Duodenal mucosa (tissue), 2 donors: ENCODE measurements around the gene BRD3OS.

ENCODE experiments used
- H3K27ac ChIP-seq: one replicate; pipeline ENCODE4 v1.7.0; 2013; ENCODE audit warnings: low read depth, low read length
- H3K27me3 ChIP-seq, 2 donors: one replicate each; pipeline ENCODE4 v1.7.0; 2013; ENCODE audit warnings: low read length in 2 of 2, control low read depth in 1 of 2; ENCODE audit not compliant: insufficient read depth in 2 of 2, control insufficient read depth in 1 of 2
- H3K36me3 ChIP-seq, 2 donors: one replicate each; pipeline ENCODE4 v1.7.0; 2013; ENCODE audit warnings: low read length in 2 of 2, control low read depth in 1 of 2; ENCODE audit not compliant: insufficient read depth in 2 of 2, control insufficient read depth in 1 of 2
- H3K4me1 ChIP-seq, 2 donors: one replicate each; pipeline ENCODE4 v1.7.0; 2013; ENCODE audit warnings: low read length in 2 of 2, control low read depth in 1 of 2; ENCODE audit not compliant: insufficient read depth in 2 of 2, control insufficient read depth in 1 of 2
- H3K4me3 ChIP-seq, 2 donors: one replicate each; pipeline ENCODE4 v1.7.0; 2013; ENCODE audit warnings: low read length in 2 of 2, low read depth in 1 of 2
- H3K9ac ChIP-seq, 2 donors: one replicate each; pipeline ENCODE4 v1.7.0; 2013; ENCODE audit warnings: low read length in 2 of 2, low read depth in 1 of 2
- H3K9me3 ChIP-seq, 2 donors: one replicate each; pipeline ENCODE4 v1.7.0; 2013; ENCODE audit warnings: low read length in 2 of 2, control low read depth in 1 of 2; ENCODE audit not compliant: control insufficient read depth in 1 of 2

BRD3OS gene

DNA sequence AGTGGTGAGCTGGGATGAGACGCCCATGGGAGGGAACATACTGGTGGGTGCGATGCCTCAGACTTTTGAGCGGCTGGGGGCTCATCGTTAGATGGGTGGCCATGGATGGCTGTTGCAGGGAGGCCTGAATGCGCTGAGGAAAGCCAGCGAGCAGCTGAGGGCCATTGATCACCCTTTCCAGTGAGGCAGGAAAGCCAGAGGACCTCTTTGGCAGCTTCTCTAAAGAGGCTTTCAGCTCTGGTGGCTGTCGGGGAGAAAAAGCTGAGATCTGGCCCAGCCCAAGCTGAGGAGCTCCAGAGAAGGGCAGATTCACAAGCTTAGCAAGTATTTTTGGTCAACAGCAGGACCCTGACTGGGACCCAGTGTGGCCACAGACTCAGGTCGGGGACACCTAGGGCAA is 19.9 kb upstream of the BRD3OS start:
- H3K4me3 ChIP-seq: no peak overlapping the region
- no peaks in the 10 kb centered on the region for H3K9me3 ChIP-seq
- no peak overlapping the region for H3K9ac ChIP-seq
- no peaks in the 10 kb centered on the region for H3K4me1 ChIP-seq
- H3K27ac ChIP-seq: no peak overlapping the region
- H3K27me3 ChIP-seq: peaks cover 0 to 7% of the 10 kb centered on the region in 2 donors
- H3K36me3 ChIP-seq: no peaks in the 10 kb centered on the region

DNA sequence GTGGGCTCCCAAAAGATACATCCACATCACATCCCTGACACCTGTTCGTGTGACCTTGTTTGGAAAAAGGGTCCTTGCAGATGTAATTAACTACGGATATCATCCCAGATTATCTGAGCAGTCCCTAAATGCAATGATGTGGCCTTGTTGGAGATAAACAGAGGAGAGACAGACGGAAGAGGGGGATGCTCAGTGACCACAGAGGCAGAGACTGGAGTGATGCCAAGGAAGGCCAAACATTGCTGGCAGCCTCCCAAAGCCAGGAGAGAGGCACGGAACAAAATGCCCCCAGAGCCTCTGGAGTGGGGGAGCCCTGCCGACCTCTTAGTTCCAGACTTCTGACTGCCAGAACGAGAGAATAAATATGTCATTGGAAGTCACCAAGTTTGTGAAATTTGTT is 18.1 kb upstream of the BRD3OS start:
- no peaks in the 10 kb centered on the region for H3K36me3 ChIP-seq
- no peaks in the 10 kb centered on the region for H3K4me1 ChIP-seq
- H3K27ac ChIP-seq: no peak overlapping the region
- no peak overlapping the region for H3K9ac ChIP-seq
- H3K9me3 ChIP-seq: peaks cover 0 to 2% of the 10 kb centered on the region in 2 donors
- H3K4me3 ChIP-seq: no peak overlapping the region
- peaks cover 0 to 7% of the 10 kb centered on the region in 2 donors for H3K27me3 ChIP-seq

DNA sequence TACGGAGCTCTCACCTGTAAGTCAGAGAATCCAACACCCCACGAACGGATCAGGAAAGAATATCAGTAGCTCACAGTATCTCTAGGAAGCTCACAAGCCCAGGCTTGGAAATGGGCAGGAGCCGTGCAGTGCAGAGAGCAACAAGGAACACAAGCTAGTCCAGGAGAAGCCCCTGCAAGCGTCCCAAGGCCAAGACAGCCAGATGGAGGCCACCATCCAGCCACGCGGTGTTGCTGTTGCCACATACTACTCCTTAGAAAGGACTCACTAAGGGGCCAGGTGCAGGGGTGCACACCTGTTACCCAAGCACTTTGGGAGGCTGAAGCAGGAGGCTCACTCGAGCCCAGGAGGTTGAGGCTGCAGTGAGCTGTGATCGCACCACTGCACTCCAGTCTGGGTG is 17.7 kb upstream of the BRD3OS start:
- Histone ChIP-seq H3K36me3 (no peaks in the 10 kb centered on the region), H3K9ac (no peak overlapping the region), H3K27me3 (peaks cover 0 to 7% of the 10 kb centered on the region in 2 donors), H3K4me3 (no peak overlapping the region), H3K27ac (no peak overlapping the region), H3K4me1 (no peaks in the 10 kb centered on the region), H3K9me3 (peaks cover 0 to 2% of the 10 kb centered on the region in 2 donors)

DNA sequence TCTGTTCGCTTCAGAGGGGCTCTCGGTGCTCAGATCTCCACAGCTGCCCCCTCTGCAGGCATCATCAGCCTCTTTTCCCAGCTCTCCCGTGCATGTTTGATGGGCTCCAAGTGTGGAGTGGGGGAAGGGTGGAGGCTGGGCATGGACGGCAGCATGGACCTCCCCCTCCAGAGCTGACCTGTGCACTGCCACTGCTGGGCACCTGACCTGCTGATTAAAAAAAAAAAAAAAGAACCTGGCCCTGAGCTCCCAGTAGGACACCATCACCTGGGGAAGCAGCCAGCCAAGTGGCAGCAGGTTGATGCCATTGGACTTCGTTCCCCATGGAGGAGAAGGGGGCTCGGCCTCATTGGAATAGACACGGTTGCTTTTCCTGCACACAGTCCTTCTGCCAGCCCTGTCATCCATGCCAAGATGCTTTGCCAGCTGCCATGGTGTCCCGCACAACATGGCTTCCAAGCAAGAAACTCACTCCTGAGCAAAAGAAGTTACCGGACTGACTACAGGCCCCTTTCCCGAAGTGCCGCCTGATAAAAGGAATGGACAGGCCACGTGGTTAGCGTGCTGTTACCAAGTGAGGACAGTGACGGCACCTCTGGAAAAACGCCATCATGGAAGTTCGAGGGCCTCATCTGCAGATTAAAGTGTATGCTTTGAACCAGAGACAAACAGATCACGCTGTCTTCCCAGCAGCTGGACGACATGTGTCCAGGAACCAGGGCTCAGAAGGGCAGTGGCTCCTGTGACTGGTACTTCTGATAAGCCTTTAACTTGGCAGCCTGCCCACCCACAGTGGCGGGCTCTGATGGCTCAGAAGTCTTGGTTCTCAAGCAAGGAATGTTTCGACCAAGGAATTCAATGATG is 14.7 kb upstream of the BRD3OS start:
- H3K9me3 ChIP-seq: peaks cover 0 to 7% of the 10 kb centered on the region in 2 donors
- no peaks in the 10 kb centered on the region for H3K4me1 ChIP-seq
- H3K36me3 ChIP-seq: no peaks in the 10 kb centered on the region
- H3K9ac ChIP-seq: no peak overlapping the region
- peaks cover 0 to 7% of the 10 kb centered on the region in 2 donors for H3K27me3 ChIP-seq
- no peak overlapping the region for H3K27ac ChIP-seq
- no peak overlapping the region for H3K4me3 ChIP-seq

DNA sequence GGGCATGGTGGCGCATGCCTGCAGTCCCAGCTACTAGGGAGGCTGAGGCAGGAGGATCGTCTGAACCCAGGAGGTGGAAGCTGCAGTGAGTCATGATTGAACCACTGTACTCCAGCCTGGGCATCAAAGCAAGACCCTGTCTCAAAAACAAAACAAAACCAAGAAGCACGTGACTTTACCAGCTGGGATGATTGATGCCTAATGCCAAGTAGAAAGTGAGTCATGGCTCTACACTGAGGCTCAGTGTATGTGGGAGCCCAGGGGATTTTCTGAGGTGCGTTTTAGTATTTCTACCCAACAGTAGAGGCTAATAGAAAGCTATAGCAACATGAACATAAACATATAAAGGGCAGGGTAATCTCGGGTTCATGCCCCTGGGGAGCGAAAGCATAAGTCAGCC is 13.9 kb upstream of the BRD3OS start:
- Histone ChIP-seq H3K27ac (no peak overlapping the region), H3K9ac (no peak overlapping the region), H3K36me3 (no peaks in the 10 kb centered on the region), H3K27me3 (peaks cover 0 to 7% of the 10 kb centered on the region in 2 donors), H3K9me3 (peaks cover 0 to 7% of the 10 kb centered on the region in 2 donors), H3K4me1 (no peaks in the 10 kb centered on the region), H3K4me3 (no peak overlapping the region)

DNA sequence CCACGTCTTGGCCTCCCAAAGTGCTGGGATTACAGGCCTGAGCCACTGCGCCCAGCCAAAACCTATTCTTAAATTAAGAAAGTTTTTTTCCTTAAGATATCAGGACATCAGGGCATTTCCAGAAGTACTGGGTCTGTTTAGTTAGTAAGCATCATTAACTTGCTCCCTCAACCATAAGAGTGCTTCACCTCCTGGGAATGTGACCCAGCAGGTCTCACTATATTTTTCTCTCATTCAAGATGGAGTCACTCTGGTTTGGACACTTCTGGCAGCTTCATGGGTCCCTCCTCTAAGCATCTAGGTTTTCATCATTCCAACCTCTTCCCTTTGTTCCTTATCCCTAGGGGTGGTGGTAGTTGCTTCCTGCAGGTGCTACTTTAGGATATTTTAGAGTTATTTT is 10.3 kb upstream of the BRD3OS start:
- Histone ChIP-seq H3K27ac (no peak overlapping the region), H3K9ac (no peak overlapping the region), H3K4me1 (no peaks in the 10 kb centered on the region), H3K9me3 (peaks cover 0 to 7% of the 10 kb centered on the region in 2 donors), H3K4me3 (no peak overlapping the region), H3K36me3 (no peaks in the 10 kb centered on the region), H3K27me3 (no peaks in the 10 kb centered on the region)

DNA sequence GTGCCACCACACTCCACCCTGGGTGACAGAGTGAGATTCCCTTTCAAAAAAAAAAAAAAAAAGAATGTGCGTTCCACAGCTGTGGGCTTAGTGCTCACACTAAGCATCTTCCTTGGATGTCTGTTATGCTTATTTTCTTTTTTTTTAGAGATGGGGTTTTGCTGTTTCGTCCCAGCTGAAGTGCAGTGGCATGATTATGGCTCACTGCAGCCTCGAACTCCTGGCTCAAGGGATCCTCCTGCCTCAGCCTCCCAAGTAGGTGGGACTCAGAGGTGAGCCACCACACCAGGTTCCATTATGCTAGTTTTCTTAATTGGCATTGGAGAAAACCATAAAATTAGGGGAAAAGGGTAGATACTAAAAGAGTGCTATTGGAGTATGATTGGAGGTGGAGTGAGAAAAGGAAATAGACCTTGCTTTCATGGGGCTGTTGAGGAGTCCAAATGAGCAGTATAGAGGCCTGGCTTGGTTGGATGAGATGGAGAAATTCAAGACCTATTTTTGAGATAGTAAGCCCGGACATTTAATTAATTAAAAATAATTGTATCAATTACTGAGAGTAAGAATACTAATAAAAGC is 978 bp upstream of the BRD3OS start:
- H3K27ac ChIP-seq: no peak overlapping the region
- no peak overlapping the region for H3K9ac ChIP-seq
- peaks cover 0 to 5% of the 10 kb centered on the region in 2 donors for H3K27me3 ChIP-seq
- peaks cover 4 to 5% of the 10 kb centered on the region in 2 donors for H3K36me3 ChIP-seq
- H3K4me1 ChIP-seq: peaks cover 8 to 9% of the 10 kb centered on the region in 2 donors
- H3K4me3 ChIP-seq: peak overlapping the region in 1 of 2 donors; percentile 51
- H3K9me3 ChIP-seq: no peaks in the 10 kb centered on the region

DNA sequence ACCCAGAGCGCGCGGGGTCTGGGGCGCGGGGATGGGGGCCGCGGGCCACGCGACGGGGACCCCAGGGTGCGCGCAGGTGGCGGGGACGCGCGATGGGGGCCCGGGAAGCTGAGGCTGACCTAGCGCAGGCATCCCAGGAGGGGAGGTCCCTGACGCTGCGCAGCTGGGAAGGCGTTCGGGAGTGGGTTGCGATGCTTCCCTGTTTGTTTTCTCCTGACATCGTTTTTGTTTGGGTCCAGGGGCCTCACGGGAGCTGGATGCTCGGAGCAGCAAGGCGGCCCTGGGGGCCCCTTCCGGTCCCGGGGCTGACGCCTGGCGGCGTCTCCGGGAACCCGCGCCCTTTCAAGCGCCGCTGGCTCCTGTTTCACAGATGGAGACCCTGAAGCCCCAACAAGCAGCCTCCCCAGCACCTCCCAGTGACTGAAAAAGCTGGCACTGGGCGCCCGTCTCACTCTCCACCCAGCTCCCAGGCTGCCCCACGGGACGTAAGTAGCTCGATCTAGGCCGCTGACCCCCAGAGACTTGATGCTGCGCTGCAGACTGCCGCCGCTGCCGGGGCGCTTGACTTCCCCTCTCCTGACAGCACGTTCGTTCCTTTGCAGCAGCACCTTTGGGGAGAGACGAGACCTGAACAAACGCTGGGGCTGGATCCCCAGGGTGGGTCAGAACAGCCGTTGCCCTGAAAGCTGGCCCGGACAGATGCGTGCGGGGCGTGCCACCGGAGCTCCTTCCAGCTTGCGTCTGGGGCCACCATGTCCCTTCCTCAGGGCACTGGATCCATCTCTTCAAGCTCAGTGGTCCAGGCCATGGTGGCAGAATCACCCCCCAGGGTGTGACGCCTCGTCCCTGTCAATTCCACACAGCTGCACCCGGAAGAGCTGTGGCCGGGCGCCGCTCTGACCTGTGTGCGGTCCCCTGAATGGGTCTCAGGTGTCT is 593 bp downstream of the BRD3OS start:
- Histone ChIP-seq H3K27ac (no peak overlapping the region), H3K9me3 (no peaks in the 10 kb centered on the region), H3K36me3 (peaks cover 5 to 12% of the 10 kb centered on the region in 2 donors), H3K4me3 (peak overlapping the region; percentile 79 to 84), H3K9ac (peak overlapping the region; percentile 33 to 38), H3K4me1 (peaks cover 8 to 9% of the 10 kb centered on the region in 2 donors), H3K27me3 (peaks cover 0 to 5% of the 10 kb centered on the region in 2 donors)

DNA sequence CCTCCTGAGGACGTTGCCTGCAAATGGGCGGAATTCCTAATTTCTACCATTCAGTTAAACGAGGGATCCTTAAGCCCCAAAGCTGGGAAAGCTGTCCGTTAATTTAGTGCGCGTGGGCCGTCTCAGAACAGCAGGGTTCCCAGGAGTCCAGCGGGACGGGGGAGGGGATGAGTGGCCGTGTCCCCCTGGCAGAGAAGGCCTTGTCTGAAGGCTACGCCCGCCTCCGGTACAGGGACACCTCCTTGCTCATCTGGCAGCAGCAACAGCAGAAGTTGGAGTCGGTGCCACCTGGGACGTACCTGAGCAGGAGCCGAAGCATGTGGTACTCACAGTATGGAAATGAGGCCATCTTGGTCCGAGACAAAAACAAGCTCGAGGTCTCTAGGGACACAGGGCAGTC is 1.3 kb downstream of the BRD3OS start:
- Histone ChIP-seq H3K36me3 (peaks cover 6 to 18% of the 10 kb centered on the region in 2 donors), H3K27ac (no peak overlapping the region), H3K27me3 (peaks cover 0 to 5% of the 10 kb centered on the region in 2 donors), H3K9me3 (no peaks in the 10 kb centered on the region), H3K4me1 (peaks cover 8 to 9% of the 10 kb centered on the region in 2 donors), H3K9ac (no peak overlapping the region), H3K4me3 (no peak overlapping the region)
